Nephron (organoid): ENCODE measurements around the gene SLC25A44.

Source experiments
- H3K27ac Mint-ChIP-seq, 3 experiments: 2 replicates each; pipeline ENCODE4 v1.8.0; 2020; ENCODE audit warnings: mixed read lengths in 3 of 3, mild to moderate bottlenecking in 2 of 3, moderate library complexity in 1 of 3
- H3K27me3 Mint-ChIP-seq: 2 replicates; pipeline ENCODE4 v1.8.0; 2021; ENCODE audit warnings: low read depth, mild to moderate bottlenecking, moderate library complexity, mixed read lengths
- H3K36me3 Mint-ChIP-seq: 2 replicates; pipeline ENCODE4 v1.8.0; 2020; ENCODE audit warnings: low read depth, mixed read lengths
- H3K4me1 Mint-ChIP-seq: 2 replicates; pipeline ENCODE4 v1.8.0; 2020; ENCODE audit warnings: mixed read lengths
- H3K4me3 Mint-ChIP-seq, 3 experiments: 2 replicates each; pipeline ENCODE4 v1.8.0; 2020; ENCODE audit warnings: mild to moderate bottlenecking in 3 of 3, mixed read lengths in 3 of 3, moderate library complexity in 2 of 3
- H3K9me3 Mint-ChIP-seq: 2 replicates; pipeline ENCODE4 v1.8.0; 2020; ENCODE audit warnings: mixed read lengths
- CTCF ChIP-seq, 3 experiments: fragments of 200-600 bp; sonication (generic); IDR thresholded peaks; one replicate each; pipeline ENCODE4 v1.5.0; 2021; ENCODE audit warnings: antibody characterized with exemption in 3 of 3; ENCODE audit not compliant: unreplicated experiment in 3 of 3

SLC25A44 gene

GRCh38 chr1:156226116-156226538 lies 32.2 kb downstream of the SLC25A44 start:
- peaks cover 14% of the 10 kb centered on the region for H3K4me1 Mint-ChIP-seq
- H3K9me3 Mint-ChIP-seq = no peaks in the 10 kb centered on the region
- H3K4me3 Mint-ChIP-seq = no peak overlapping the region
- H3K27me3 Mint-ChIP-seq = no peaks in the 10 kb centered on the region
- peaks cover 48% of the 10 kb centered on the region for H3K36me3 Mint-ChIP-seq
- H3K27ac Mint-ChIP-seq = no peak overlapping the region
- no peak for TF ChIP-seq CTCF (IDR thresholded peaks at IDR 0.05; ENCODE audit: unreplicated experiment in 3 of 3)

- Mint-ChIP-seq H3K36me3 (peaks cover 43% of the 10 kb centered on the region), H3K9me3 (no peaks in the 10 kb centered on the region), H3K4me3 (no peak overlapping the region), H3K27ac (no peak overlapping the region), H3K27me3 (no peaks in the 10 kb centered on the region), H3K4me1 (peaks cover 14% of the 10 kb centered on the region)
- TF ChIP-seq CTCF (IDR thresholded peaks at IDR 0.05; ENCODE audit: unreplicated experiment in 3 of 3) = no peak
Observed at GRCh38 chr1:156226782-156227181, 32.9 kb downstream of the SLC25A44 start.

GRCh38 chr1:156228501-156228900 lies 34.6 kb downstream of the SLC25A44 start:
- no peaks in the 10 kb centered on the region for H3K9me3 Mint-ChIP-seq
- TF ChIP-seq CTCF (IDR thresholded peaks at IDR 0.05; ENCODE audit: unreplicated experiment in 3 of 3) = no peak
- peaks cover 34% of the 10 kb centered on the region for H3K36me3 Mint-ChIP-seq
- H3K27ac Mint-ChIP-seq = no peak overlapping the region
- H3K4me3 Mint-ChIP-seq = no peak overlapping the region
- peaks cover 14% of the 10 kb centered on the region for H3K4me1 Mint-ChIP-seq
- no peaks in the 10 kb centered on the region for H3K27me3 Mint-ChIP-seq

GRCh38 chr1:156229809-156230472 lies 36.0 kb downstream of the SLC25A44 start:
- Mint-ChIP-seq H3K4me1 (peaks cover 14% of the 10 kb centered on the region), H3K27me3 (no peaks in the 10 kb centered on the region), H3K27ac (no peak overlapping the region), H3K4me3 (no peak overlapping the region), H3K9me3 (no peaks in the 10 kb centered on the region), H3K36me3 (peaks cover 36% of the 10 kb centered on the region)
- TF ChIP-seq CTCF (IDR thresholded peaks at IDR 0.05; ENCODE audit: unreplicated experiment in 3 of 3) = no peak

GRCh38 chr1:156230473-156230837 lies 36.6 kb downstream of the SLC25A44 start:
- no peaks in the 10 kb centered on the region for H3K27me3 Mint-ChIP-seq
- no peak overlapping the region for H3K27ac Mint-ChIP-seq
- no peak for TF ChIP-seq CTCF (IDR thresholded peaks at IDR 0.05; ENCODE audit: unreplicated experiment in 3 of 3)
- no peaks in the 10 kb centered on the region for H3K9me3 Mint-ChIP-seq
- peaks cover 33% of the 10 kb centered on the region for H3K36me3 Mint-ChIP-seq
- H3K4me1 Mint-ChIP-seq = peaks cover 12% of the 10 kb centered on the region
- H3K4me3 Mint-ChIP-seq = no peak overlapping the region

- H3K36me3 Mint-ChIP-seq = peaks cover 46% of the 10 kb centered on the region
- no peaks in the 10 kb centered on the region for H3K27me3 Mint-ChIP-seq
- H3K9me3 Mint-ChIP-seq = no peaks in the 10 kb centered on the region
- H3K4me1 Mint-ChIP-seq = peaks cover 5% of the 10 kb centered on the region
- no peak overlapping the region for H3K4me3 Mint-ChIP-seq
- TF ChIP-seq CTCF (IDR thresholded peaks at IDR 0.05; ENCODE audit: unreplicated experiment in 3 of 3) = no peak
- H3K27ac Mint-ChIP-seq = no peak overlapping the region
Observed at GRCh38 chr1:156232201-156232894, 38.4 kb downstream of the SLC25A44 start.
